SKM-1 treated with dmso at 0.1 percent for 144 hours (cell line): ENCODE data around the gene BCL2L1.
A peak's percentile ranks its signal among the peaks of the same experiment; 100 is the strongest.
"Not testable (repeated sequence)": the region's sequence is repeated elsewhere in the genome, so short reads cannot be mapped to it uniquely, and the experiment has no call there.

Source experiments
- DNase-seq: peaks from one replicate; lab custom pipeline; 2025; ENCODE audit not compliant: unreplicated experiment; lab: John Stamatoyannopoulos, UW

Gene BCL2L1

DNA sequence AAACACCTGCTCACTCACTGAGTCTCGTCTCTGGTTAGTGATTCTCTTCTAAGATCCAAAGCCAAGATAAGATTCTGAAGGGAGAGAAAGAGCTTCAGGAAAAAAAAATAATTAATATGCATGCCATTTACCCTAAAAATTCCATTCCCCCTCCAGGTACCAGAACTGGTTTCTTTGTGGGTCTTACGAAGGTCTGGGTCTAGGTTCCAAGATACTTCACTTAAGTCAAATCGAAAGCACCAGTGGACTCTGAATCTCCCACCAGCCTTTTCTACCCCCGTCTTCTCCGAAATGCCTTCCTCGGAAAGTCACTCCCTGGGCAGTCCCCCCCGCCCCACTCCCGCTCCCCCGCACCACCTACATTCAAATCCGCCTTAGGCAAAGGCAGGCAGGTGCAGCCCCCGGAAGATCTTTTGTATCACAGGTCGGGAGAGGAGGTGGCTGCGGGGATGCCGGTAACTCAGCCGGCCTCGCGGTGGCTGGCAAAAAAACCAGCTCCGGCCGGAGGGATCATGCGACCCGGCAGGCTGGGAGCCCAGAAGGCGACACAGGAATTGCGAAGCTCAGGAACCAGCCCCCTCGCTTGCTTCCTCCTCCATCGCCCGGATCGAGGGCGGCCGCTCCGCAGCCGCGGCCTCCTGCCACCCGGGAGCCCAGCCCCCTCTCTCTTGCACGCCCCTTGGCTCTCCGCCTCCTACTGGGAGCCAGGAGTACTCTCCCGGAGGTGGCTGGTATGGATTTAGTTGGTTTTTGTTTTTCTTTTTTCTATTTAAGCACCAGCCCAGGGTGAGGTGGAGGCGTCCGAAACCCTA is at the start of gene BCL2L1:
Gene BCL2L1 (minus strand): TSS at position 612 of the 812 bp plus-strand sequence. CDS start 650 bp downstream, outside the sequence.
- DNase-seq = peak; percentile 80

DNA sequence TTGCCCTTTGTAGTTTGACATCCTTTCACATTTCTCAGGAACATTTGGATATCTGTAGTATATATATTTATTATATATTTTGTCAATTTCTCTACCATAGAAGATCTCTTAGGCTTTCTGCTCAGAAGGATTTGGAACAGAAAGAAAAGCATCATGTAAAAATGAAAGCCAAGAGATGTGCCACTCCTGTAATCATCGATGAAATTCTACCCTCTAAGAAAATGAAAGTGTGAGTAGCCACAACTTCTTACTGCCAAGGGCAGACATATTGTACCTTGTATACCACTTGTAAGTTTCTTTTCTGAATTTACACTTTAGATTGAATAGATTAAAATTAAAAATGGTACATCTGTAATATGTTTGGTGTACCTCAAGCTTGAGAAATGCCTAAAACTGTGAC is 47.6 kb upstream of the BCL2L1 start:
- DNase-seq = no peak

DNA sequence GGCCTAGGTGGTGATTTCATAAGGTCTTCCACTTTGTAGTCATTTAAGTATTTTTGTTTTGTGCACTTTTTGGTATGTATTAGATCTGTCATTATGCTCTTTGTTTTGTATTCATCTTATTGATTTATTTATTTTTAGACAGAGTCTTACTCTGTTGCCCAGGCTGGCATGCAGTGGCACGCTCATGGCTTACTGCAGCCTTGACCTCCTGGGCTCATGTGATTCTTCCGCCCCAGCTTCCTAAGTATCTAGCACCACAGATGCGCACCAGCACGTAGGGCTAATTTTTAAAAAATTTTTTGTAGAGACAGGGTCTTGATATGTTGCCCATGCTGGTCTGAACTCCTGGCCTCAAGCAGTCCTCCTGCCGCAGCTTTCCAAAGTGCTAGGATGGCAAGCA is 47.0 kb upstream of the BCL2L1 start:
- no peak for DNase-seq

DNA sequence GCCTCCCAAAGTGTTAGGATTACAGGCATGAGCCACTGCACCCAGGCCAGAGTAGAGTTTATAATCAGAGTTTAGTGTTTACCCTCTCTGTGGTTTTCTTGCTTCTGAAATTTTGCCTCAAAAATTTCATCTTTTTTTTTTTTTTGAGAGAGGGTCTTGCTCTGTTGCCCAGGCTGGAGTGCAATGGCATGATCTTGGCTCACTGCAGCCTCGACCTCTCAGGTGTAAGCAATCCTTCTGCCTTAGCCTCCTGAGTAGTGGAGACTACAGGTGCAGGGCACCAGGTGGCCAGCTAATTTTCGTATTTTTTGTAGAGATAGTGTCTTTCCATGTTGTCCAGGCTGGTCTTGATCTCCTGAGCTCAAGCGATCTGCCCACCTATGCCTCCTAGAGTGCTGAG is 45.1 kb upstream of the BCL2L1 start:
- DNase-seq = no peak

DNA sequence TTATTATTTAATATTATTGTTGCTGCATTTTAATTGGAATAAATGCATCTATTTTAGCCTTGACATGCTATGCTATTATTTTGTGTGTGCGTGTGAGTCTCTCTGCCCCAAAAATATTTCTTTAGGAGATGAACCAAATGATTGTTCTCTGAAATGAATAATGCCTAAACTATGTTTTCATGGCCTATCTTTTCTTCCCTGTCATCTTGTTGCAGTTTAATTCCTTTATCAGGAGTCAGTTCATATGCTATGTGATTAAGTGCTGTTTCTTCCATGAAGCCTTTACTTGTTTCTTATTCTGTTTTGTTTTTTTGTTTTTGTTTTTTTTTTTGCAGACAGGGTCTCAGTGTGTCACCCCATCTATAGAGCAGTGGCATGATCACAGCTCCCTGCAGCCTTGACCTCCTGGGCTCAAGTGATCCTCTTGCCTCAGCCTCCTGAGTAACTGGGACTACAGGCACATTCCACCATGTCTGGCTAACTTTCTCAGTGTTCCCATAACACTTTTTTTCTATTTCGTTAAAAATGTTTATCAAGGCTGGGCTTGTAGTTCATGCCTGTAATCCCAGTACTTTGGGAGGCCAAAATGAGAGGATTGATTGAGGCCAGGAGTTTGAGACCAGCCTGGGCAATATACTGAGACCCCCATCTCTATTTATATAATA is 42.1 kb upstream of the BCL2L1 start:
- DNase-seq = no peak

DNA sequence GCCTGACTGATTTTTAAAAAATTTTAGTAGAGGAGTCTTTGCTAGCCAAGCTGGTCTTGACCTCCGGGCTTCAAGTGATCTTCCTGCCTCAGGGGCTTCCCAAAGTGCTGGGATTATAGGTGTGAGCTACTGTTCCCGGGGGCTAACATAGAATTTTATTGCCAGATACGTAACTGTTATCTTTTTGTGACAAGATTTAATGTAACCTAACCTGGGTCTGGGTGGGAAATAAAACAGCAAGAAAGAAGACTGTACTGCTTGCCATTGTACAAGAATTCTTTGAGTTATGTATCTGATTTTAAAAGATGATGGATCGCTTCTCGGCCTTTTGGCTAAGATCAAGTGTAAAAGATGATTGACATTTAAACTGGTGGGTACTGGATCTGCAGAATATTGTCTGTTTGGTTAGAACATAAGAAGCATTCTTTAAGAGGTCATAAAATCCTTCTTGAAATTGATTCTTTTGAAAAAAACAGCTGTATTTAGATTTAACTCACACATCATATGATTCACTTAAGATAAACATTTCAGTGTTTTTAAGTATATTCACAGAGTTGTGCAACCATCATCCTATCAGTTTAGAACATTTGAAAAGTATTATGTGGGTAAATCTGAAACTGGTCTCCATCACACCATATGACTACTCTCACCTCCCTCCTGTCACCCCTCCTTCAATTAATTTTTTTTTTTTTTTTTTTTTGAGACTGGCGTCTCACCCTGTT is 38.0 kb upstream of the BCL2L1 start:
- DNase-seq = no peak

DNA sequence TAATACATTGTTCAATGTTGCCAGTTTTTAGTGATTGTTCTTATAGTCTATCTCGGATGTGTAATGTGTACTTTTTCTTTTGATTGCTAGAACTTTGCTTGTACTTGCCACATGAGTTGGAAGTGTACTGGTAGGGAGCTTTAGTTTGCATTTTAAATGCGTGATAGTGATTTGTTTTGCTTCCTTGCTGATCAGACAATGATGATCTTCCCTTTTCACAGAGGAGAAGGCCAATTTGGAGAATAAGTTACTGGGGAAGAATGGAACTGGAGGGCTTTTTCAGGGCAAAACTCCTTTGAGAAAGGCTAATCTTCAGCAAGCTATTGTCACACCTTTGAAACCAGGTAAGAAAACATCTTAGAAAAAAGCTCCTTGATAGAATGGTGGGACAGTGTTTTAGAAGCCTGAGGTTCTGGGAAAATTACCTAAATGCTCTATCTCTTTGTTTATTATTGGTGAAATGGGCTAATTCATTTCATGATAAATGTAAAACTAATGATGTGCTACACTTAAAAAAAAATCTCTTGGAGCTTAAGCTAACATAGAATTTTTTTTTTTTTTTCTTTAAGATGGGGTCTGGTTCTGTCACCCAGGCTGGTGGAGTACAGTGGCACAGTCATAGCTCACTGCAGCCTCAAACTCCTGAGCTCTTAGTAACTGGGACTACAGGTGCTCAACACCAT is 37.3 kb upstream of the BCL2L1 start:
- no peak for DNase-seq

DNA sequence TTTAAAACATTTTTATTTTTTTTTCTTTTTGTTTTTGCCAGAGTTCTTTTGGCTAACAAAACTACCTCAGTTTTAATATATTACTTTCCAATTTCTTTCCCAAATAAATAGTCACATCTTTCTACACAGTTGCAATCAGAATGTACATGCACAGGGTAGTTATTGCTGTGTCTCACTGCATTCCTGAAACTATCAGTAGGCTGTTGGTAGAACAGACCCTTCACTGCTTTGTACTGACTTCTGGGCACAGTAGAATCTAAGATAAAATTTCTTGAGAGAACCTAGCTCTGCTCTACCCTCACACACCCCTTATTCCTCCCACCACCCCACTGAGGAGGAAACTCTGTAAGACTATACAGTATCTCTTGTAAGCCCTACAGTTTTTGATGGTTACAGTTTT is 36.3 kb upstream of the BCL2L1 start:
- DNase-seq = no peak

DNA sequence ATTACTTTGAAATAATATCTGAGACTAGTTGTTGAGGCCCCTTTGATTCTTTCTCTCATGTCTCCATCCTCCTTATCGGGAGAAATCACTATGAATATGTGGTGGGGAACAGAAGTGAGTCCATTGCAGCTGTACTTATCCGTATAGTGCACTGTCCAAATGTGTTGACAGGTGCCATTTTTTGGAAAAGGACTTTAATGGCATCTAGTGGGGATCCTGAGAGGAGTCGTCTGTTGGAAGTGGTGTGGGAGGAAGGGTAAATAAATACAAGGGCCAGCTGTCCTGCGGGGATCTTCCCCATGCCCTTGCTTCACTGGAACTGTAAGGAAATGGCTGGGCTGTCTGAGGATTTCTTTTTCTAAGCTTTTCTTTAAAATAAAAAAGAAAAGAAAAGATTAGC is 35.9 kb upstream of the BCL2L1 start:
- no peak for DNase-seq

DNA sequence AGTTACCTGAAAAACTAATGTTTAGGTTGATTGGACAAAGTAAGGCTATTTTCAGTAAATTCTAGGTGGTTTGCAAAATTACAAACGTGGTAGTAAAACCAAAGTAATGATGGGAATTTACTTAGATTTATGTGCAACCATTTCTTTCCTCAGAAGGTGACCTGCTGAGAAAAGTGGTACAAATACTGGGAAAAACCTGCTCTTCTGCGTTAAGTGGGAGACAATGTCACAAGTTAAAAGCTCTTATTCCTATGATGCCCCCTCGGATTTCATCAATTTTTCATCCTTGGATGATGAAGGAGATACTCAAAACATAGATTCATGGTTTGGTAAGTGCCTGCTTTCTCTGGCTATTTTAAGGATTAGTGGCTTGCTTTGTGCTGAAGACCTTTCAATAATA is 34.6 kb upstream of the BCL2L1 start:
- no peak for DNase-seq

DNA sequence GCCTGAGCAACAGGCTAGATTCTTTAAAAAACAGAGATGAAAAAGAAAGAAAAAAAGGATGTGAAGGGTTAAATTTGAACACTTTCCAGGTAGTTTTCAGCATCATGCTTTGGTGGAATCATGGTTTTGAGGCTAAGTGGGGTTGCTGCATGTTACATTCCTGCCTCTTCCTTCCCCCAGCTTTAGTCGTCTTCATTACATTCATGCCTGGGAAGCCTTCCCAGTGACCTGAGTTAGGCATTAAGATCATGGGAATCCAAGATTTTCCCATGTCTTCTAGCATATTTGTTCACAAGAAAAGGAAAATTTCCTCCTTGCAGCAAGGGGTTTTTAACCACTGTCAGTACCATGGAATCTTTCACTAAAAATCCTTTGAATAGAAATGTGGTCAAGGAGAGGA is 28.5 kb upstream of the BCL2L1 start:
- DNase-seq = no peak

DNA sequence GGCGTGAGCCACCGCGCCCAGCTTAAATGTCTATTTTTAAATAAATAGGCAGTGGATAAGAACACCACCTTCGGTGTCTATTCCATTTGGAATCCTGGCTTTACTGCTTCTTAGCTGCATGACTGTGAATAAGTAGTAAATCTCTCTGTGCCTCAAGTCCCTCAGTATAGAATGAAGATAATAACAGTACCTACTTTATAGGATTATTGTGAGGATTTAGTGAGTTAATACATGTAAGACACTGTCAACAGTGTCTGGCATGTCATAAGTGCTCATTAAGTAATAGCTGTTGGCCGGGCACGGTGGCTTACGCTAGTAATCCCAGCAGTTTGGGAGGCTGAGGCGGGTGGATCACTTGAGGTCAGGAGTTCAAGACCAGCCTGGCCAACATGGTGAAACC is 26.6 kb upstream of the BCL2L1 start:
- DNase-seq = no peak

DNA sequence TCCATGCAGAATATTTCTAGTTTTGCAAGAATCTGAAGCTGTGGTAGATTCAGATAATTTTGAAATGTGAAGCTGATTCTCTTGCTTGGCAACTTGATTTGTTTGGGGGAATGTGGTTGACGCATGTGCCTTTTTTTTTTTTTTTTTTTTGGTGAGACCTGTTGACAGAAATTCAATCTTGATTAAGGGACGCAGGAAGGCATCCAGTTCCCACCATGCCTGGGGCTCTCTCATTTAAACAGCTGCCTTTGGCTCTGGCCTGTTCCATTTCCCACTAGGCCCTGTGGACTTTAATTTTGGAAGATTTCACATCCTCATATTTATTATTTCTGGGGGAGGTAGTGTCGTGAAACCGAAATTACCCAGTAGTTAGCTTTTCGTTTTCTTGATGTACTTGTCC is 25.0 kb upstream of the BCL2L1 start:
- no peak for DNase-seq

DNA sequence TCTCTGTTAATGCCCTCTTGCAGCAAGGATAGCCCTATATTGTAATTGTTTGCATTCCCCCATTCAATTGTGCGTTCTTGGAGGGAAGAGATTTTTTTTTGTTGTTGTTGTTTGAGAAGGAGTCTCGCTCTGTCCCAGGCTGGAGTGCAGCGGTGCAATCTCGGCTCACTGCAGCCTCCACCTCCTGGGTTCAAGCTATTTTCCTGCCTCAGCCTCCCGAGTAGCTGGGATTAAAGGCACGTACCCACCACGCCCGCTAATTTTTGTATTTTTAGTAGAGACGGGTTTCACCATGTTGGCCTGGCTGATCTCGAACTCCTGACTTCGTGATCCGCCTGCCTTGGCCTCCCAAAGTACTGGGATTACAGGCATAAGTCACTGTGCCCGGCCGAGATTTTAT is 24.4 kb upstream of the BCL2L1 start:
- DNase-seq = not testable (repeated sequence)

DNA sequence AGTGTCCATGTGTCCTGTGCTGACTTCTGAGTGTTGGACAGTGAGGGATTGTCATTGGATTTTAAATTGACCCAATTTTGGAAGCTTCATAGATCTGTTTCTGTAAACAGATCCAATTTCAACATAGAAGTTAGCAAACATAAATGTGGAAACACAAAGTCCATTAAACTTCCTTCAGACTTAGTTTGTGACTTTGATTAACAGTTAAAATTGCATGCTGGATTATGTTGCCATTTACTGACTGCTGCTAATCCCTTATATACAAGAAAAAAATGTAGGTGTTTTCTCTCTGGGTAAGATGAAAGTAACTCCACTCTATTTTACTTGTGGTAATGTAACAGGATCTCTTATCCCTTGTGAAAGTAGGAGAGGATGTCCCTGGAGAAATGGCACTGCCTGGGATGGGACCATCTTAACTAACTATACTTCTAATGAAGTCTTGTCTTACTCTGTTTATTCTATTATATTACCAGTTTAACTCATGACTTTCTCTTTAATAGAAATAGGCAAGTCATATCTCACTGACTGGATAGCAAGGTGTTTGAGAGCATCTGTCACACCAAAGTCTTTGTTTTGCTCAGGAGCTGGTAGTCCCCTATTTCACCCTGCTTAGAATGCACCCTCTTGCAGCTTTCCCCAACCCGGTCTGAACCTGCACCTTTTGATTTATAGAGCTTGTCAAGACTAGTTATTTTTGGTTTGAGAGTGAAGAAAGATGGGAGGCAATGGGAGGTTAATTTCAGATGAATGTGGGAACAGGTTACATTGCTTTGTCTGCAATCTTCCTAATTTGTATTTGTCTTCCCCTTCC is 23.6 kb upstream of the BCL2L1 start:
- no peak for DNase-seq

DNA sequence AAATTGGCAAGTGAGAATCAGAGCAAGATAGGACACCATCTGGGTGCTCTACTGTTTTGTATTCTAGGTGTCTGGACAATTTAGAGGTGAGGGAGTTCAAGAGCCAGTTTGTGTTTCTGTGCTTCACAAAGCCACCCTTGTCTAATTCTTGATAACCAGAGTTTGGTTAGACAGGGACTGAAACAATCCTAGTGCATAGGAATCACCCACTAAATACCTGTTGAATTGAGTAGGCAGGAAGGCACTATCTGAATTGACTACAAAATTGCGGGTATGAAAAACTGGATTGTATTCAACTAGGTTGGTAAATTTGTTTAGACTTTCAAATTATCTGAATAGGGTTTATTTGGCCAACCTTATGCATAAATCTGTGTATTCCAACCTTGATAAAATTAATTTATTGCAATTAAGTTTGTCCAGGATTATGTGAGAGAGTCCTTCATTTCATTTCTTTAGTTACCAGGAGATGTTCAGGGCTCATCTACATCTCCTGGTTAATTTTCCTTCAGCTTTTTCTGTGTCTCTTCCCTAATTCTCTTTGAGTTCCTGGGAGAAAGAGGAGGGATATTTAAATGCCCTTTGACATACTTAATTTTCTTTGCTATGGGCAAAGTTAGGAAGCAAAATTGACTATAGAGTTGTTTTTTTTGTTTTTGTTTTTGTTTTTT is 18.1 kb upstream of the BCL2L1 start:
- no peak for DNase-seq

DNA sequence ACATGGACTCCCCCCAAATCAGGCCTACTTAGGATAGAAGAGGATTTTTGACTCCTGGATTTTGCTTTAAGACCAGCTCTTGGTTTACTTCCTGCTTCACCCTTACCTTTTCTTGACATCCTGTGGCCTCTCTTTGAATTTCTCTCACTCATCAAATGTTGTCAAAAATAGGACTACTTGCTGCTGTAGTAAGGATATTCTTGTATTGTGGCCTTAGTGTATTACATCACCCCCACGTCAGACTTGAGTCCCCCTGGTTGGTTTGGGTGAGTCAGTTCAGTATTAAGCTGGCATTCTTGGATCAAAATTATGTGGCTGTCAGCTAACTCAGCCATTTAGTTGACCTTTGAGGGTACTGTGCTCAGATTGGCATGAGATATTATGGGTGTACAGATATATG is 17.5 kb upstream of the BCL2L1 start:
- DNase-seq = no peak

DNA sequence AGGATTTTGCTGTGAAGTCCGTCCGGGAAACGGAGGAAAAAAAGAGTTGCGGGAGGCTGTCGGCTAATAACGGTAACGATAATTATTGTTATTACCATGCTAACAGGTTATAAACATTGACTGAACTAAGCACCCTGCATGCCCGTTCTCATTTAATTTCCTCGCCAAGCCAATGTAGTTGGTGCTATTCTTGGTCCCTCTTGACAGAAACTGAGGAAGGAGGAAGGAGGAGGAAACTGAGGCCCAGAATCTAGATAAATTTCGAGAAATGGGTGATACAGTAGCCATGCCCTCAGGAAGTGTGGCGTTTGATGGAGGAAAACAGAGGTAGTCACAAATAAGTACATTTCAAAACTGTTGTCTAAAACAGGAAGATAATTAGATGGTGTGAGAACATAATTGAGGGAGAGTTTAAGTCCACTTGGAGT is 16.9 kb upstream of the BCL2L1 start:
- no peak for DNase-seq

DNA sequence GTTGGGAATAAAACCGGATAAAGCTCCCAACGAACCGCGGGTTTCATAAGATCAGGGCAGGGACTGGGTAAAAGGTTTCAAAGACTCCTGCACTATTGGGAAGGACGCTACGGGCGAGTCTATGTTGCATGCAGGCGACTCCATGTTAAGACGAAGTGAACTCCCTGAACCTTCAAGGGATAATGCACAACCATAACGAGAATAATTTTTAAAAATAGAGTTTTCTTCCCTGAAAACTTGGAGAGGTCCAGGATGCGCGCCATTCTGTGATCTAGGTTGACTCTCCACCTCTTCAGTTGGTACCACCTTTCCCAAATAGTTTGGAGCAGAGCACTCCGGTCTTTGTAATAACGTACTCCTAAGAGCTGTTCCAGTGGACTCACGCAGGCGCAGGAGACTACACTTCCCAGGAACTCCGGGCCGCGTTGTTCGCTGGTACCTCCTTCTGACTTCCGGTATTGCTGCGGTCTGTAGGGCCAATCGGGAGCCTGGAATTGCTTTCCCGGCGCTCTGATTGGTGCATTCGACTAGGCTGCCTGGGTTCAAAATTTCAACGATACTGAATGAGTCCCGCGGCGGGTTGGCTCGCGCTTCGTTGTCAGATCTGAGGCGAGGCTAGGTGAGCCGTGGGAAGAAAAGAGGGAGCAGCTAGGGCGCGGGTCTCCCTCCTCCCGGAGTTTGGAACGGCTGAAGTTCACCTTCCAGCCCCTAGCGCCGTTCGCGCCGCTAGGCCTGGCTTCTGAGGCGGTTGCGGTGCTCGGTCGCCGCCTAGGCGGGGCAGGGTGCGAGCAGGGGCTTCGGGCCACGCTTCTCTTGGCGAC is 16.3 kb upstream of the BCL2L1 start, which contains the start of gene TPX2:
Gene TPX2 (plus strand): TSS at position 562 of the 821 bp plus-strand sequence. CDS start 18,187 bp downstream, outside the sequence.
- DNase-seq = peak; percentile 95
